ENCODE results near the gene NUP62.

Gene NUP62

DNA sequence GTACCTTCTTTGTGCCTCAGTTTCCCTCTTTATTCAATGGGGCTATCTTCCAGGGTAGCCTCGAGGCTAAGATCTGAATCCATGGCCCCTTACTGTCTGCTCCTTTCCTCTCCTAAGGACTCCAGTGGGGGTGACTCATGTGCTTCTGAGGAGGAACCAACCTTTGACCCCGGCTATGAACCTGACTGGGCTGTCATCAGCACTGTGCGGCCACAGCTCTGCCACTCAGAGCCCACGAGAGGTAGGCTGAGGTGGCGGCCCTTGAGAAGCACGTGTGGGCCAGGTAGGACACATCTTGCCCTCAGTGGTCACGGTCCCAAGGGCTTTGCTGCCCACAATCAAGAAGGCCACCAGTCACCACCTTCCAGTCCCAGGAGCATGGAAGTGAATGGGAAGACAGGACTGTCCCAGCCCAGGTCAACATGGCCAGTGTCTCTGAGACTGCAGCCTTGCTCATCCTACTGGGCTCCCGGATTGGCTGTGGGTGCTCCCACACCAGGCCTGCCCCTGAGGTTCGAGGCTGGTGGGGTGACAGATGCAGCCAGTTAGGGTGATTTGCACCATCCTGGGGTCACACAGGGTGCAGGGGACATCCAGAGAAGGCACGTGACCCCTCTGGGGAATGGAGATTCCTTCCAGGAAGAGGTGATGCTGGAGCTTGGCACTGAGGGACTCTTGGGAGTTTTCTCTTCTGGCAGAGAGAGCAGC is 49.0 kb downstream of the NUP62 start:
- DNase-seq (ENCODE audit: low spot score) = no peak

DNA sequence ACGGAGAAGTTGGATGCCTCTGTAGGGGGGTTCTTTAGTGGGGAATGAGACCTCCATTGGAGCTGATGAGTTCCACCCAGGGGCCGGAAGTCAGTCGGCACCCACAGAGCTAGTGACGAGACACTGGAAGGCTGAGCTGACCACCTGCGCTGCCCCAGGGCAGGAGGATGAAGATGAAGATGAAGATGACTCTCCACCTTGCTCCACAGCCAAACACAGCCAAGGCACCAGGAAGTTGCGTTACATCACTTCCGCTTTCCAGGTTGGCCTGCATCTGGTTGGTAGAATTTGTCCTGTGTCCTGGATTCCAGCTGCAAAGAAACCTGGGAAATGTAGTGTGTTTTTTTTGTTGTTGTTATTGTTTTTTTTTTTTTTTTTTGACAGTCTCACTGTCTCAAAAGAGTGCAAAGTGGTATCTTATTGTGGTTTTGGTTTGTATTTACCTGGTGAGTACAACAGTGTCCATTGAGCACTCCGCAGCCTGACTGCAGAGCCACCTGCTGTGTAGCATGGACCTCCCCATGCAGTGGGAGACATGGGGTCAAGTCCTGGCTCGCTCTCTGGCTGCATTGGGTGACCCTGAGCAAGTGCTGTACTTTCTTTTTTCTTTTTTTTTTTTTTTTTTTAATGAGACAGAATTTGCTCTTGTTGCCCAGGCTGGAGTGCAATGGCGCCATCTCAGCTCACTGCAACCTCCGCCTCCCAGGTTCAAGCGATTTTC is 49.9 kb downstream of the NUP62 start:
- DNase-seq (ENCODE audit: low spot score) = no peak

DNA sequence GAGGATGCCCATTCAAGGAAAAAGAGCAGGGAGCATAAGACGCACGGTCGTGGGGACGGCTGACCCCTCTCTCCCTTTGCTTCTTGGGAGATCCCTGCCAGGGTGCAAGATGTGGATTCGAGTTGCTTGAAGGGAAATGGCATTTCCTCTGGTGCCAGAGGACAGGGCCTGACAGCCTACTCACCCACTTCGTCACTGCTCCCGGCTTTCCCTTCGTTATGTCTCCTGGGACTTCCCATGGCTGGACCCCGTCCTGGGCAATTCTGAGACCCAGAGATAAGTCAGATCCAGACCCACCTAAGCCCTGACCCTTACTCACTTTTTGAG is 50.6 kb downstream of the NUP62 start:
- DNase-seq (ENCODE audit: low spot score) = no peak

DNA sequence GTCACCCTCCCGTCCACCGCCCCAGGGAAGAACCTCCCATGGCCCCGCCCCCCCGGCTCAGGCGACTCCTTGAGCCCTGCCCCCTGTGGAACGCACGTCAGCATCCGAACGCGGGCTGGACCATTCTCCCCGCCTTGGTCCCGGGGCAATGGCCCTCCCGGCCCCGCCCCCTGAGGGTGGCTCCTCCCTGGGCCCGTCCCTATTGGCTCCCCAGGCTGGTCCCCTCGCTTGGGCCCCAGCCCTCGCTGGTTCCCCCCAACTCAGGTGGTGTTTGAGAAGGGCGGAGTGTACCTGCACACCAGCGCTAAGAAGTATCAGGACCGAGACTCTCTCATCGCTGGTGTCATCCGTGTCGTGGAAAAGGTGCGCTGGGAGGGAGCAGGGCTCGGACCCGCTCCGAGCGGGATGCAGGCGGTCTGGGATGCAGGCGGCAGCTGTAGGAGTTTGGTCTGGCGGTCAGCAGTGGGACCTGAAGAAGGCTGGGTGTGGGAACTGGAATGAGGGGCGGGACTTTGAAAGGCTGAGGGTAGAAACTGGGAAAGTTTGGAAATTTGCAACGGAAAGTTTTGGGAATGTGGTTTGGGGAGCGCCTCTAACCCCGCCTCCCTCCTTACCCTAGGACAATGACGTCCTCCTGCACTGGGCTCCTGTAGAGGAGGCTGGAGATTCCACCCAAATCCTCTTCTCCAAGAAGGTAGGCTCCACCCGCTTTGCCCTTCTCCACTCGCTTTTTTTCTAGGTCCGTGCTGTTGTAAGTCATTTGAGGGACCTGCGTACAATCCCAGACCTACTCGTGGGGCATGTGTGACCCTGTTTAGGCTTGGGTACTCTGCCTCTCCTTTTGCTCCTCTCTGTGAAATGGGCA is 51.2 kb downstream of the NUP62 start:
- peak; percentile 97 for DNase-seq (ENCODE audit: low spot score)

DNA sequence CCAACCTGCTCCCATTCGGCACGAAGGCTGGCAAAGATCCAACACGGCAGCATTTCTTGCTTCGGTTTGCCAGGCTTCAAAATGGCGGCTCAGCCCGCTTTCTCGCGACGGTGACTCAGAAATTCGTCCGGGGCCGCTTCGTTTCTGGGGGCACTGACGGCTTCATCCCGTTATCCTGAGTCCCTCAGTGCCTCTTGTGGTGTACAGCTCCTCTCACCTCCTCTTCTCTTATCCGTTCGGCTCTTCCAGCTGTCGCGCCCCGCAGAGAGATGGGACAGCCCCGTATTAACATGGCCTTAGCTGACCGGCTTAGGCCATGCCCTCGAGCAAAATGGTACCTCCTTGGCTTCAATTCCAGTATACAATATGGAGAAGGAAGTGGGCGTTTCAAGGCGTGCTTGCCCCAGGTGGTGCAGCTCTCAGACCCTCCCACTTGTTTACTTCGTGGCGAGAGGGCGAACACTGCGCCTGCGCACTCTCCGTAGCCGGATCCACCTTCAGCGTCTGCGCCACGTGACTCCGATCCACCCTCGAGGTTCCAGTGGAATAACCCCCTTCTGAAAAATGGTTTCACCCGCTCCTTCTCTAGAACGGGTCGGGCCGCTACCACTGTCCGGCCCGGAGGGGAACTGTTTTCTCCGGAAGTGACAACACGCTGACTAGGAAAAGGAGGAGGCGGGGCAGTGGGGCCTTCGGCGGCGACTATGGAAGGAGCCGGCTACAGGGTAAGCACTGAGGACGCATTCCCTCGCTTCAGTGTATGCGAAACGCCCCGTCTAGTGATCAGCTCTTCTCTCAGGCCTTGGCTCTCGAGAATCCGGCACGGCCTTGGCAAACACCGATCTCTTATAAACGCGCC is 52.1 kb downstream of the NUP62 start, which contains the start of the genes AKT1S1 and TBC1D17:
TSS of gene AKT1S1 (minus strand) at position 336 of the 859 bp plus-strand sequence. CDS start 4,060 bp downstream, outside the sequence.
TSS of gene TBC1D17 (plus strand) at position 683 of the 859 bp plus-strand sequence. CDS start at position 705, 22 bp downstream.
- DNase-seq (ENCODE audit: low spot score) = peak; percentile 100

DNA sequence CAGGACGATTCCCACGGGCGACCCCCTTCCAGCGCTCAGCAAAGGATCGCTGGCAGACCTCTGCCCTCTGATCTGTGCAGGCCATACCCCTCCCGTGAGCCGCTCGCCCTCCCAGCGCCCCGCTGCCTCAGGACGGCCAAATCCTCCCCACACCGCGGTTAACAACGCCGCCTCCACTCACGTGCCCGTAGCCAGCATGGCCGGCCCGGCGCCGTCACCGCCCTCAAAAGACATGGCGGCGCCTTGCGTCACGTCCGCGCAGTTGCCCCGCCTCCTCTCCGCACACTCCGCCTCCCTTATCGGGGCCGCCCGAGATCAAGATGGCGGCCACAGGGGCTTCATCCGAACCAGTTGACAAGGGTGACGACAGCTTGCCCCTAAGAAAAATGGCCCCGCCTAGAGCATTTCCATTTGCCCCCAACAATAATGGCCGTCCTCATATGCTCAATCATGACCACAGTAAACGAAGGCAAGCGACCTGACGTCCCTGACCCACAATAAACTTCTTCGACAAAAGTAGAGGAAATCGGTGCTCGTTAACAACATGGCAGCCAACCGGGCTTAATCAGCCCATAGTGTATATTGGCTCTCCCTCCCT is 52.8 kb downstream of the NUP62 start:
- DNase-seq (ENCODE audit: low spot score) = peak; percentile 99

DNA sequence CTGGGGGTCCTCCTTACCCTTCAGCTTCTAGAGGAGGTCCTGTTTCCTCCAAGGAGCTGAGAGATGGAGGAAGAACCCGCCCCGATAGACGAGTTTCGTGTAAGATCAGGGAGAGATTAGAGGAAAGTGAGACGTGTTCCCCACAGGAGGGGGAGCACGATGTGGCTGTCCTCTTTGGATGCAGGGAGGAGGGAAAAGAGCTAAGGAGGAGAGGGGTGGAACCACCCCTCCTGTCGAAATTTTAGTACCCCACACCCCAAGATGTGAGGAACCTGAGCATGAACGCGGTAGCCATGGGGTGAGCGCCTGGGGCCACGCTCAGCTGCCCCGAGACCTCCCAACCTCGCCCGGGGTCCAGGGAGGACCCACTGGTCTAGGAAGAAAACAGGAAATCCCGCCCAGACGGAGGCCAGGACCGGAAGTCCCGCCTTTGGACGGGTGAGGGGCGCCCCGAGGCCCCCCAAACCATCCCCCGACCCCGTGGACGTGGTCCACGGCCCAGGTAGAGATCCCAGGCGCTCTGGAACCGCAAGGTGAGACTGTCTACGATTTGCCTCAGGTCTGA is 53.4 kb downstream of the NUP62 start:
- peak; percentile 52 for DNase-seq (ENCODE audit: low spot score)

DNA sequence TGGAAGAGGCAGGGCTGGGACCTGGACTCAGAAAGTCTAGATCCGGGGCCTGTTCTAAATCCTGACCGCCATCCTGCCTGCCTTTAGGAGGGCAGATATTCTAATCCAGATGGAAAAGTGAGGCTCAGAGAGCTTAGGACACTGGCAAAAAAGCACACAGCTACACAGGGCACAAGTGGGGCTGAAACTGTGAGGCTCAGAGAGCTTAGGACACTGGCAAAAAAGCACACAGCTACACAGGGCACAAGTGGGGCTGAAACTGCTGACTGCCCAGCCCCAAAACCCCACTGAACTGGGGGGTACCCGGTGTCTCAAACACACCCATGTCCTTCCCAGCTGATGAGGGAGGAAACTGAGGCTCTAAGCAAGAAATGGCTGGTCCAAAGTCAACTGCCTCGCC is 54.1 kb downstream of the NUP62 start:
- DNase-seq (ENCODE audit: low spot score) = no peak

DNA sequence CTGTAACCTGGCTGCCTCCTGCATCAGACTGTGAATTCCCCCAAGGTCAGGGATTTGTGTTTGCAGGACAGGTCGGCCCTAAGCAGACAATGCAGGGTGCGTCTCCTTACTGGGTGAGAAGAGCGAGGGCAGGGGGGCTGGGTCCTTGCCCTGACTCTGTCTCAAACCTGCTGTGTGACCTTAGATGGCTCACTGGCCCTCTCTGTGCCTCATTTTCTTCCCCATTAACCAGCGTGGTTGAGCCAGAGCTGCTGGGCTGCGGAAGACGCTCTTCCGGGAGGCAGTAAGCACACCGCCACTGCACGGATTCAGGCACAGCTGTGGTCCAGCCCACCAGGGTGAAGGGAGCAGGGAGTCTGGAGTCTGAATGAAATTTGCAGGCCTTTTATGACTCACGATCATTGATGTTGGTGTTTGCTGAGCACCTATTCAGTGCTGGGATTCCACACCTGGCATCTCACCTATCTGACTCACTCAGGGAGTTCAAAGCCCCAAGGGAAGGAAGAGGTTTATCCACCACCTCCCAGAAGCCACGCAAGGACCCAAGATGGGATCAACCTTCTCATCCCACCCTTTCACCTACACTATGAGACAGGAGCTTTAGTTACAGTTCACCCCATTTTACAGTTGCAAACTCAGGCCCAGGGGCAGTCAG is 54.7 kb downstream of the NUP62 start:
- DNase-seq (ENCODE audit: low spot score) = no peak

DNA sequence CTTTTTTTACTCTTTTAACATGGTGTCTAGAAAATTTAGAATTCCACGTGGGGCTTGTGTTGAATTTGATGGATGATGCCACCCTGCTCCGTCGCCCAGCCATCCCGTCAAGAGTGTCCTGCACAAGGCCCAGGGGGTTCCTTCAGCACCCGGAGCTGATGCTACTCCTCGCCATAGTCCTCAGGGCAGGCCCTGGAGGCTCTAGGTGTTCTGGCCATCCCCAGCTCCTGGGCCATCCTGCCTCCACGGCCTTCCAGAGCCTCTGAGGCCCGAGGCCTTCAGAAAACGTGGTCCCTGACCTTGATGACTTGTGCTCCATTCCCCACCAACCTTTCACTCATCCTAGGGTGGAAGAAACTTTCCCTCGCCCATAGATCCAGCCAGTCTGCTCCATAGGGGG is 55.5 kb downstream of the NUP62 start:
- no peak for DNase-seq (ENCODE audit: low spot score)

DNA sequence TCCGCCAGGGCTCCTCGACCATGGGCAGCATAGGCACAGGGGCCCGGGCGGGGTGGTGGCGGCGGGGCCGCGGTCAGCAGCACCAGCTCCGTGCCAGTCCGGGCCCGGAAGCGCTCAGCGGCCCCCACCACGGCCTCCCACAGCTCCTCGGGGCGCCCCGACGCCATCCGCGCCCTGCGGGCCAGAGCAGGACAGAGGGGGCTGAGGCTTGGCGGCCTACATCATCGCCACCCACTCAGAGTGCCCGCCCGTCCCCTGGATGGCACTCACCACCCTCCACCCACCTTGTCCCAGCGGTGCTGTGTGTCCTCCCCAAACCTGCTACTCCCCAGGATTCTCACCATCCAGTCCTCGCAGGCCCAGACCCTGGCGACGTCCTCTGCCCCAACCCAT is 56.2 kb downstream of the NUP62 start:
- DNase-seq (ENCODE audit: low spot score) = no peak

DNA sequence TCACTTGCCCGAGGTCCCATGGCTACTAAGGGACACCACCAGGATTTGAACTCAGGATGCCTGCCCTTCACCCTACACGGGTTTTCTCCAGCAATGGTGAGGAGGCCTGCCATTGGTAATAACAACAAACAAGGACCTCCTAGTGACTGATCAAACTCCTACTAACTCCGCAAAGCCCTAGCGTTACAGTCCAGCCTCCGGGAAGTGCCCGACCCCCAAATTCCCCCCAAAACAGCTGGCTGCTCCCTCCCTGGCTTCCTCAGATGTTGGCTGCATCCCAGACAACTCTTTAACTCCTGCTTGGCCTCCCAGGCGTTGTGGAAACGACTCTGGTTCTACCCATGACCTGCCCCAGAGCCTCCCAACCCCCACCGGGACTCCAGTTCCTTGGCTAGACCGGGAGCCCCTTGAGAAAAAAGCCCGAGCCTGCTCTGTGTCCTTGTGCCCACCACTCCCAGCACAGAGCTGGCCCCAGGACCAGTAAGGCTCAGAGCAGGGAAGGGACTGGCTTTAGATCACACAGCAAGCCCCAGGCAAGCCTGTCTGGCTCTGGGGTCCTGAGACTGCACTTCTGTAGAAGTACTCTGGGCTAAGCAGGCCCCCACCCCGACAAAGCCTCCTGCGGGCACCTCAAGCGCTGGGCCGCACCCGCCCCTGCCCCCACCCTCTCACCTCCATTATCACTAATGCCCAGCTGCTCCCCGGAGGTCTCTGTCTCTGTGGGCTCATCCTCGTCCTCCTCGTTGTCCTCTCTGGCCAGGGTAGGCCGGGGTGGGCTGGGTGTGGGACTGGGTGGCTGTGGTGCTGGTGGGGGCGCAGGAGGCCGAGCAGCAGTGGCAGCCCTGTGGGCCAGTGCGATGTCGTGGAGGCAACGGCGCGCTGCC is 56.8 kb downstream of the NUP62 start:
- DNase-seq (ENCODE audit: low spot score) = no peak

DNA sequence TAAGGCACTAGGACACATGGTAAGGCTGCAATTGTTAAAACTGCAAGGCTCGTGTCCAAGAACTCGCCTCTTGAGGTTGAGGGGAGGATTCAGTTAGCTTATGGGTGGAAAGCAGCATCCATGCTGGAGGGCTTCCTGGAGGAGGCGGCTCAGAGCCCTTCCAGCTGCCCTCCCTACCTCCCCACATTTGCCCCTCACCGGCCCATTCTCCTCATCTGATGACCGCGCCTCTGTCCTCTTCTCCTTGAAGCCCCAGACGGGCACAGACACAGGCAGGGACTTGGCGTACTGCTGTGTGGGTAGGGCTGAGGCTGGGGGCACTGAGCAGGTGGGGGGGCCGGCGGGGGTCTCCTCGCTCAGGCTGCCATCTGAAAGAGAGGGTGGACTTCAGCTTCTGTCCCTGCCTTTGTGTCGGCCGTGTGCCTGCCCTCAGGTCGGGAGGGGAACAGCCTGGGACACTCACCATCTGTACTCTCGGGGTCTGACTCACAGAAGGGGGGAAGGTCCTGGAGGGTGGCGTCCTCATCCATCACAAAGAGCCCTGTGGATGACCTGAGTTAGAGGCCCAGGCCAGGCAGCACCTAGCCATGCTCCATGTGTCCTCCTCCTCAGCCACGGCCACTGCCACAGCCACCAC is 57.8 kb downstream of the NUP62 start:
- DNase-seq (ENCODE audit: low spot score) = no peak

DNA sequence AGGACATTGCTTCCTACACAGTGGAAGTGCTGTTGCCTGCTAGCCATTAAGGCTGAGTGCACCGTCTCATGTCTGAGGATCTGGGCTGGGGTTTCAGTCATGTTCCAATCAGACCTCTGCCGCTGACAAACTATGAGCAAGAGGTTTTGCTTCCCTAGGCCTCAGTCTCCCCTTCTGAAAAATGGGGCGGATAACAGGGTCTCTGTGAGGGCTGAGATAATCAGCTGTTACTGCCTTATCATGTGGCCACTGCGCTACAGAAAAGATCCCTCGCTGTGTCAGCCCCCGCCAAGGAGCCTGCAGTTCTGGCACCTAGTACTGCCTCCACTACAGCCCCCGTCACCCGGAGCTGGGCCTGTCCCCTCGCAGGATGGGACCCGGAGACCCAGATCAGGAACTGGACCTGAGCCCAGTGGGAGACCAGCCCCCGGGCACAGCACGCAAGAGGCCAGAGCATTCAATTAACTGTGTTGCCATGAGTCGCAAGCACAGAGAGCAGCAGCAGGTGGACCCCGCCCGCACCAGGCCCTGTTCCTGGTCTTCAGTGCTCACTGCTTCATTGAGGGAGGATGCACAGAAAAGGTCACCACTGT is 58.9 kb downstream of the NUP62 start:
- no peak for DNase-seq (ENCODE audit: low spot score)

DNA sequence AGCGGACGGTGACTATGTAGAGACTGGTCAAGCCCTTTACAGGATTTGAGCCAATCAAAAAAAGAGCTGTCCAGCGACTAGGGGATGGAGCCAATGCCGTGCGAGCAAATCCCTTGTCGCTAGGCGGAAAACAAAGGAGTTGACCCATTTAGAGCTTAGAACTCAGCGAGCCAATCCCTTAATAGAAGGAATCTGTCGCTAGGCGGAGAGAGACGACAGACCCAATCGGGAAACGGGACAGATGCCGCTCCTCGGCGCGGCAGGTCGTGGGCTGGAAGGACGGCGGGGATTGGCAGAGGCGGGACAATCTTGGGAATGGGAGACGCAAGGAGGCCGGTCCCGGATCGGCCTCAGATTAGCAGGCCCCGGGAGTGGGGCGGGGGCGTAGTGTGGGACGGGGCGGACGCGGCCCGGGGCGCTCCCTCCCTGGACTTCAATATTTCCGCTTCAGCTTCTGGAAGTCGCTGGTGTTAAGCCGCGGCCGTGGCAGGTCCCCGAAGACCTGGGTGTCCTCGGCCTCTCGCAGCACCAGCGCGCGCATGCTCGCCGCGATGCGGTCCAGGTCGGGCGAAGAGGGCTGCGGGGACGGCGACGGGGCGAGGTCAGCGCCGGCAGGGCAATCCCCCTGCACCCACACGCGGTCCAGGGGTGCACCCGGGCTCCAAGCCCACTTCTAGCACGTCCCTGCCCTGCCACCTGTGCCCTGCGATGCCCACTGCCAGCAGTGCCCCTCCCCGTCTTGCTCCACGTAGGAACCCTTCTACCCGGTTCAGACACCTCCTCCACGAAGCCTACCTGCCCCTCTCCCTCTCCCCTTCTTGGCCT is 59.6 kb downstream of the NUP62 start:
- DNase-seq (ENCODE audit: low spot score) = peak; percentile 98

DNA sequence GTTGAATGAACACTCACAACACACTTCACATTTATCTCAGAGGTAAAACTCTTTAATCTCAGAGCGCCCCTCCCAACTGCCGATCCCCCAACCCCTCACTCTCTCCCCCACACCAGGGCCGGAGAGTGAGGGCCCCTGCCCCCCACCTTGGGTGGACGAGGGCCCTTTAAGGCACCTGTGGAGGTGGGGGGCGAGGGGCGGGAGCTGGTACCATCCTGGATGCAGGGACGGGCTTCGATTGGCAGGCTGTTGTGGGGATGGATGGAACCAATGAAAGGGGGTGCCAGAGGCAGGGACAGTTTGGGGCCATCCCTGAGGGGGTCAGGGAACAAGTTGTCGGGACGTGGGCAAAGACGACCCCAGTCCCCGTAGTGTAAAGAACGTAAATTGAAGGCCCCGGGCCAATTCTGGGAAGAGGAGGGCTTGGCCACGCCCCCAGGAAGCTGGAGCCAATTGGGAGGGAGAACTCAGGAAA is 60.3 kb downstream of the NUP62 start:
- no peak for DNase-seq (ENCODE audit: low spot score)
